ENCODE data around the gene PRUNE2.

GRCh38 chr9:76676857-76677256 is 229.1 kb downstream of the PRUNE2 start:
- no peak for TF ChIP-seq CTCF (IDR thresholded peaks at IDR 0.05; ENCODE audit: low read depth, low read length, poor library complexity, severe bottlenecking)
- TF ChIP-seq EZH2phosphoT487 (IDR thresholded peaks at IDR 0.05; ENCODE audit: borderline replicate concordance, low read length) = no peak
